SHP77 treated with DMSO at 0.1 percent for 48 hours (cell line): ENCODE measurements around the gene MCC.

ENCODE experiments used
- DNase-seq: peaks from one replicate; lab custom pipeline; 2025; lab: John Stamatoyannopoulos, UW

Gene MCC

GRCh38 chr5:113223315-113223714, 264.9 kb downstream of the MCC start:
- no peak for DNase-seq

- DNase-seq: no peak
Measured at GRCh38 chr5:113221294-113222176, 266.7 kb downstream of the MCC start.

- no peak for DNase-seq
Measured at GRCh38 chr5:113219695-113220094, 268.6 kb downstream of the MCC start.

GRCh38 chr5:113218906-113219517, 269.2 kb downstream of the MCC start:
- no peak for DNase-seq

GRCh38 chr5:113218200-113218599, 270.1 kb downstream of the MCC start:
- no peak for DNase-seq

- no peak for DNase-seq
Measured at GRCh38 chr5:113217619-113218184, 270.6 kb downstream of the MCC start.

- no peak for DNase-seq
Measured at GRCh38 chr5:113216545-113216944, 271.7 kb downstream of the MCC start.

GRCh38 chr5:113215401-113216060, 272.7 kb downstream of the MCC start:
- no peak for DNase-seq

- no peak for DNase-seq
Measured at GRCh38 chr5:113214606-113215323, 273.5 kb downstream of the MCC start.

GRCh38 chr5:113213551-113214425, 274.5 kb downstream of the MCC start:
- DNase-seq: no peak

GRCh38 chr5:113212244-113212920, 275.9 kb downstream of the MCC start:
- DNase-seq: peak; percentile 10

GRCh38 chr5:113209498-113209897, 278.8 kb downstream of the MCC start:
- DNase-seq: no peak

GRCh38 chr5:113205807-113206206, 282.4 kb downstream of the MCC start:
- DNase-seq: no peak

GRCh38 chr5:113205323-113205722, 282.9 kb downstream of the MCC start:
- no peak for DNase-seq

GRCh38 chr5:113204525-113205161, 283.6 kb downstream of the MCC start:
- no peak for DNase-seq

- DNase-seq: no peak
Measured at GRCh38 chr5:113203916-113204315, 284.3 kb downstream of the MCC start.

GRCh38 chr5:113202746-113203716, 285.2 kb downstream of the MCC start:
- DNase-seq: no peak

GRCh38 chr5:113202287-113202686, 286.0 kb downstream of the MCC start:
- DNase-seq: no peak

GRCh38 chr5:113201715-113202114, 286.5 kb downstream of the MCC start:
- no peak for DNase-seq
